Fibroblast of villous mesenchyme (primary cell): ENCODE data around the gene APBB1IP. TPM values are rescaled to one million over a fixed set of nuclear protein-coding genes. Genes with fewer than 3 reads are reported as not detected.

Source experiments
- DNase-seq: peaks from one replicate; pipeline ENCODE4 v3.0.0-alpha.2; 2010; ENCODE audit warnings: low read depth
- H3K4me3 ChIP-seq: 2 replicates; pipeline ENCODE4 v1.5.1; 2011; ENCODE audit warnings: low read depth, mild to moderate bottlenecking, low read length
- total RNA-seq: library from RNA; depleted of rRNA; stranded (reverse); fragments of >200 nt; gene quantifications from 2 replicates; pipeline ENCODE4 v1.2.3, GENCODE V29; 2012
- TF ChIP-seq, protein P1 (sequence below): IDR thresholded peaks from 2 replicates; pipeline ENCODE4 v1.5.1; 2012; ENCODE audit warnings: low read depth, mild to moderate bottlenecking, low read length; ENCODE audit not compliant: insufficient read depth

The APBB1IP gene
- total RNA-seq, 1 donor: 4.3 TPM

- DNase-seq: no peak
- no peak overlapping the region for H3K4me3 ChIP-seq
- TF ChIP-seq, protein P1, sequence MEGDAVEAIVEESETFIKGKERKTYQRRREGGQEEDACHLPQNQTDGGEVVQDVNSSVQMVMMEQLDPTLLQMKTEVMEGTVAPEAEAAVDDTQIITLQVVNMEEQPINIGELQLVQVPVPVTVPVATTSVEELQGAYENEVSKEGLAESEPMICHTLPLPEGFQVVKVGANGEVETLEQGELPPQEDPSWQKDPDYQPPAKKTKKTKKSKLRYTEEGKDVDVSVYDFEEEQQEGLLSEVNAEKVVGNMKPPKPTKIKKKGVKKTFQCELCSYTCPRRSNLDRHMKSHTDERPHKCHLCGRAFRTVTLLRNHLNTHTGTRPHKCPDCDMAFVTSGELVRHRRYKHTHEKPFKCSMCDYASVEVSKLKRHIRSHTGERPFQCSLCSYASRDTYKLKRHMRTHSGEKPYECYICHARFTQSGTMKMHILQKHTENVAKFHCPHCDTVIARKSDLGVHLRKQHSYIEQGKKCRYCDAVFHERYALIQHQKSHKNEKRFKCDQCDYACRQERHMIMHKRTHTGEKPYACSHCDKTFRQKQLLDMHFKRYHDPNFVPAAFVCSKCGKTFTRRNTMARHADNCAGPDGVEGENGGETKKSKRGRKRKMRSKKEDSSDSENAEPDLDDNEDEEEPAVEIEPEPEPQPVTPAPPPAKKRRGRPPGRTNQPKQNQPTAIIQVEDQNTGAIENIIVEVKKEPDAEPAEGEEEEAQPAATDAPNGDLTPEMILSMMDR: no peak
Observed at GRCh38 chr10:26505491-26505890, 67.3 kb downstream of the APBB1IP start.

GRCh38 chr10:26506736-26507135, 68.6 kb downstream of the APBB1IP start:
- no peak for DNase-seq
- TF ChIP-seq, protein P1: no peak
- no peak overlapping the region for H3K4me3 ChIP-seq

DNA sequence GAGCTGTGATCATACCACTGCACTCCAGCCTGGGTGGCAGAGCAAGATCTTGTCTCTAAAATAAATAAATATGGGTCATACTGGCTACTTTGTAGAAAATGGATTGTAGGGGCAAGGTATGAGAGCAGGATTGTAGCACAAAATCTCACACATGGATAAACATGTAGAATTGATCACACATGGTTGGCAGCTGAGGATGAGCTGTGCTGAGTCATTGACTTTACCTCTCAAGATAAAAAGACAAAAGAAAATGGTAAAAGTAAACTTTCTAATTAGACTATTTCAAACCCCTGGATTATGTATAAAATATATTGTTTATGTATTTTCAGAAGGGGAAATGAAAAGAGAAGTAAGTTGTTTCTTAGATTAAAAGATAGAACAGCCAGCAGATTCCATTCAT, 69.3 kb downstream of the APBB1IP start:
- TF ChIP-seq, protein P1: no peak
- DNase-seq: no peak
- H3K4me3 ChIP-seq: no peak overlapping the region

DNA sequence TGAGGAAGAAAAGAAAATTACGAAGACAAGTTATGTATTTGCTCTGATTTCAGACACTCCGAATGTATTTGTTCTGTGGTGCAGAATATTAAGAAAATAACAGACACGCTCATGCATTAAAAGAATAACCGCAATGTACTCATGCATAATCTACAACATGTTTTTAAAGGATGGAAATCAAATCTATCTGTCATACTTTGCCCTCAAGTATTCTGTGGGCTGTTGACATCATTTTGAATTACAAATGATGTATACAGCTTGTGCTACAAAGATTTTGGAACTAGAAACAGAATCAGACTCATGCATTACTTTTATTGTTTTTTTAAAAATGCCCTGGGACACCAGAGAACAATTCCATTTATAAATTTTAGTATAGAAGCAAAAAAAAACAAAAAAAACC, 69.9 kb downstream of the APBB1IP start:
- DNase-seq: no peak

DNA sequence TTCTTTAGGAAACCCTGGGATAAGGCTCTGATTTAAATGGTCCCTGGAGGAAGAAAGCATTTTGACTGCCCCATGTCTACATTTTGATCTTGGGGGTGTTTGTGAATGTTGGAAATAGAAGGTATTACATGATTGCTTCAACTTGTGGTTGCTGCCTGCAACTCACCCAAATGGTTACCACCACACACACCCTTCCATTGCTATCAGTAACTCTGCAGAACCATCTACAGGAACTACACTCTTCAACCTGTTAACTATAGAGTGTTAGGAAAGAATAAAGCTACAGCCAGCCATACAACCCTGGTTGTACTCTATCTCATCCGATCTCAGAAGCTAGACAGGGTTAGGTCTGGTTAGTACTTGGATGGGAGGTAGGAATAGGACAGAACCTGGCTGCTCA, 71.2 kb downstream of the APBB1IP start:
- H3K4me3 ChIP-seq: no peak overlapping the region
- TF ChIP-seq, protein P1: no peak
- no peak for DNase-seq

More for the DNA sequence above, 69.9 kb downstream of the APBB1IP start:
- TF ChIP-seq, protein P1: no peak
- H3K4me3 ChIP-seq: no peak overlapping the region

- no peak for DNase-seq
- H3K4me3 ChIP-seq: no peak overlapping the region
- TF ChIP-seq, protein P1: no peak
Observed at GRCh38 chr10:26513101-26513500, 75.0 kb downstream of the APBB1IP start.

DNA sequence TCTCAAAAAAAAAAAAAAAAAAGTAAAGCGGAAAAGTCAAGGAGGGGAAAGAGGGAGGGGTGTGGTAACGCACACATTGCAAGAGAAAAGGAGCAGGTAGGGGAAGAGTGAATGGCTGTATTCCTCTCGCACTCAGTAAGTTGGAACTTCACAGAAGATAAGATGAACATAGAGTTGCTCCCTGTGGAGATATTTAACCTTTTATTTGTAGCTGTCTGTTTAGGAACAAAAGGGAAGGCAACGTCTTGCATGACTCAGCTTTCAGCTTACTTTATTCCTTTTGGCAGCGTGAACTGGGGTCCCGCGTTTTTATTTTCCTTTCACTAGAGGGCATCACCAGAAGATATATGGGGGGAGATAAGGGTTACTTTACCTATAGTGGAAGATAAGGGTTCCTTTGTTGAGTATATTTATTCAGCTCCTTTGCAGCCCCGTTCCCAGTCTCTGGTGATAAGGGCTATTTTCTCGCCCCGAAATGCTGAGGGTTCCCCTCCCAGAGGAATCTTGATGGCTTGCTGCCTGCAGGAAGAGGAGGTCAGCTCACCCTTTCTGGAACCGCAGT, 78.5 kb downstream of the APBB1IP start:
- no peak overlapping the region for H3K4me3 ChIP-seq
- peak; percentile 8 for DNase-seq
- TF ChIP-seq, protein P1: no peak
